ENCODE results near the gene TARBP2. TPM values are rescaled to one million over a fixed set of nuclear protein-coding genes. Genes with fewer than 3 reads are reported as not detected.
"Not testable (repeated sequence)": the region's sequence is repeated elsewhere in the genome, so short reads cannot be mapped to it uniquely, and the experiment has no call there.

TARBP2 gene
- total RNA-seq, 1 experiment from 2014 or later: 20.7 TPM

DNA sequence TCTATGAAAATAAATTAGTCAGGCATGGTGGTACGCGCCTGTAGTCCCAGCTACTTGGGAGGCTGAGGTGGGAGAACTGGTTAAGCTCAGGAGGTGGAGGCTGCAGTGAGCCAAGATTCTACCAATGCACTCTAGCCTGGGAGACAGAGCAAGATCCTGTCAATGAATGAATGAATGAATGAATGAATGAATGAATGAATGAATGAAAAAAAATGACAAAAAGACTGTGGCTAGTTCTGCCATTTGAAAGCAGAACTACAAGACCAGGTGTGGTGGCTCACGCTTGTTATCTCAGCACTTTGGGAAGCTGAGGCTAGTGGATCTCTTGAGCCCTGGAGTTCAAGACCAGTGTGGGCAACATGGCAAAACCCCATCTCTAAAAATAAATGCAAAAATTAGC lies 38.4 kb downstream of the TARBP2 start:
- no peak for DNase-seq
- no peaks in the 10 kb centered on the region for H3K27me3 Mint-ChIP-seq (ENCODE audit: unreplicated experiment)
- no peaks in the 10 kb centered on the region for H3K9me3 Mint-ChIP-seq (ENCODE audit: low read depth, unreplicated experiment)
- H3K27ac Mint-ChIP-seq (ENCODE audit: unreplicated experiment): no peak overlapping the region
- TF ChIP-seq, protein P1, sequence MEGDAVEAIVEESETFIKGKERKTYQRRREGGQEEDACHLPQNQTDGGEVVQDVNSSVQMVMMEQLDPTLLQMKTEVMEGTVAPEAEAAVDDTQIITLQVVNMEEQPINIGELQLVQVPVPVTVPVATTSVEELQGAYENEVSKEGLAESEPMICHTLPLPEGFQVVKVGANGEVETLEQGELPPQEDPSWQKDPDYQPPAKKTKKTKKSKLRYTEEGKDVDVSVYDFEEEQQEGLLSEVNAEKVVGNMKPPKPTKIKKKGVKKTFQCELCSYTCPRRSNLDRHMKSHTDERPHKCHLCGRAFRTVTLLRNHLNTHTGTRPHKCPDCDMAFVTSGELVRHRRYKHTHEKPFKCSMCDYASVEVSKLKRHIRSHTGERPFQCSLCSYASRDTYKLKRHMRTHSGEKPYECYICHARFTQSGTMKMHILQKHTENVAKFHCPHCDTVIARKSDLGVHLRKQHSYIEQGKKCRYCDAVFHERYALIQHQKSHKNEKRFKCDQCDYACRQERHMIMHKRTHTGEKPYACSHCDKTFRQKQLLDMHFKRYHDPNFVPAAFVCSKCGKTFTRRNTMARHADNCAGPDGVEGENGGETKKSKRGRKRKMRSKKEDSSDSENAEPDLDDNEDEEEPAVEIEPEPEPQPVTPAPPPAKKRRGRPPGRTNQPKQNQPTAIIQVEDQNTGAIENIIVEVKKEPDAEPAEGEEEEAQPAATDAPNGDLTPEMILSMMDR (IDR thresholded peaks at IDR 0.05; ENCODE audit: unreplicated experiment): no peak
- no TSS peak for BruUV-seq (replicated peaks)
- no peaks in the 10 kb centered on the region for H3K4me1 Mint-ChIP-seq (ENCODE audit: low read depth, unreplicated experiment)
- no peak overlapping the region for H3K4me3 Mint-ChIP-seq (ENCODE audit: low read depth, unreplicated experiment)
- H3K36me3 Mint-ChIP-seq (ENCODE audit: insufficient read depth, unreplicated experiment): peaks cover 15% of the 10 kb centered on the region
- intact Hi-C loops (cut with micrococcal nuclease; ENCODE audit: unreplicated experiment): no loop called here
- CTCF ChIA-PET: interaction anchor here (1.1 kb wide), 1 partner anchor 119 kb away, joined by 3 read pairs; no protein-coding TSS in a partner anchor

DNA sequence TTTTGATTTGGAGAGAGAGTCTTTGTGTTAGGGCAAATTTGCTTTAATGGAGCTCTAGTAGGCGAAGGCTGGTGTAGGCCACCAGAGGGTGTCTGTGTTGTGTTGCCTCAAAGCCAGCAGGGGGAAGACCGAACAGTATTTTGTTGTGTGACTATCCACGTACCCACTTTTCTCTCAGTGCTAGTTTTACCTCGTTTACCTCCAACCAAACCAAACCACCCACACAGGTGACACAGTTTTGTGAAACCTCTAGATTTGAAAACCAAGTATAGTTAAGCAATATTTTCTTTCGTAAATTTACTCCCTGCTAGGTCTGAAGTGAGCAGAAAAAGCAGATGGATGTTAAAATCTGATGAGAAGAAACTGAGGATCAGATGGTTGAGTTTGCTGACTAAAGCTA lies 42.5 kb downstream of the TARBP2 start:
- TF ChIP-seq, protein P1 (IDR thresholded peaks at IDR 0.05; ENCODE audit: unreplicated experiment): peak; percentile 25
- CTCF ChIA-PET: interaction anchor here (0.6 to 1.7 kb wide), 5 partner anchors 18 to 134 kb away, joined by 3 to 23 read pairs (median 3); partner anchors contain the start of genes ATF7 and ATP5MC2
- Mint-ChIP-seq H3K27ac (ENCODE audit: unreplicated experiment) (no peak overlapping the region), H3K36me3 (ENCODE audit: insufficient read depth, unreplicated experiment) (no peaks in the 10 kb centered on the region), H3K9me3 (ENCODE audit: low read depth, unreplicated experiment) (no peaks in the 10 kb centered on the region), H3K27me3 (ENCODE audit: unreplicated experiment) (no peaks in the 10 kb centered on the region), H3K4me1 (ENCODE audit: low read depth, unreplicated experiment) (no peaks in the 10 kb centered on the region), H3K4me3 (ENCODE audit: low read depth, unreplicated experiment) (no peak overlapping the region)
- intact Hi-C loops (cut with micrococcal nuclease; ENCODE audit: unreplicated experiment): loop anchor here (1.0 to 10.0 kb wide), 2 partner anchors 61 to 133 kb away; partner anchors contain the start of gene ATP5MC2
- DNase-seq: peak; percentile 40
- BruUV-seq (replicated peaks): no TSS peak

DNA sequence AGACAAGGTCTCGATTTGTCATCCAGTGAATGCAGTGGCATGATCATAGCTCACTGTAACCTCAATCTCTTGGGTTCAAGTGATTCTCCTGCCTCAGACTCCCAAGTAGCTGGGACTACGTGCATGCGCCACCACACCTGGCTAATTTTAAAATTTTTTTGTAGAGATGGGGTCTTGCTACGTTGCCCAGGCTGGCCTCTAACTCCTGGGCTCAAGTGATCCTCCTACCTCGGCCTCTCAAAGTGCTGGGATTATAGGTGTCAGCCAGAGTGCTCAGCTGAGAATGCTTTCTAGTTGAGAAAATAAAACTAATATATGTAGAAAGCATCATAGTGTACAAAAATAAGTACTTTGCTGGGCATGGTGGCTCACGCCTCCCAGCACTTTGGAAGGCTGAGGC lies 47.3 kb downstream of the TARBP2 start:
- intact Hi-C loops (cut with micrococcal nuclease; ENCODE audit: unreplicated experiment): loop anchor here (10.0 kb wide), 1 partner anchor 56 kb away; no protein-coding TSS in a partner anchor
- not testable (repeated sequence) for H3K9me3 Mint-ChIP-seq (ENCODE audit: low read depth, unreplicated experiment); H3K4me1 Mint-ChIP-seq (ENCODE audit: low read depth, unreplicated experiment)

DNA sequence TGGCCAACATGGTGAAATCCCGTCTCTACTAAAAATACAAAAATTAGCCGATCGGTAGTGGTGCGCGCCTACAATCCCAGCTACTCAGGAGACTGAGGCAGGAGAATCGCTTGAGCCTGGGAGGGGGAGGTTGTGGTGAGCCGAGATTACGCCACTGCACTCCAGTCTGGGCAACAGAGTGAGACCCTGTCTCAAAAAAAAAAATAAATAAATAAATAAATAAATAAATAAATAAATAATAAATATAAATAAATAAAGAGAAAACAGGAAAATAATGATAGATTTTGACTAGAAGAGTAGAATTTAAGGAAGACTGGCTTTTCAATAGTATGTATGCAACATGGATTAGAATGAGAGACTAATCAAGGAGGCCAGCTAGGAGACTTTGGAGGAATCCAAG lies 49.0 kb downstream of the TARBP2 start:
- H3K4me3 Mint-ChIP-seq (ENCODE audit: low read depth, unreplicated experiment); H3K36me3 Mint-ChIP-seq (ENCODE audit: insufficient read depth, unreplicated experiment); H3K27ac Mint-ChIP-seq (ENCODE audit: unreplicated experiment); CTCF ChIA-PET; H3K9me3 Mint-ChIP-seq (ENCODE audit: low read depth, unreplicated experiment); intact Hi-C loops (cut with micrococcal nuclease; ENCODE audit: unreplicated experiment); DNase-seq; H3K27me3 Mint-ChIP-seq (ENCODE audit: unreplicated experiment); H3K4me1 Mint-ChIP-seq (ENCODE audit: low read depth, unreplicated experiment); BruUV-seq (replicated peaks): not testable (repeated sequence)

More for the DNA sequence above, 47.3 kb downstream of the TARBP2 start:
- CTCF ChIA-PET: interaction anchor here (0.6 kb wide), 1 partner anchor 250 kb away, joined by 3 read pairs; no protein-coding TSS in a partner anchor
- not testable (repeated sequence) for H3K36me3 Mint-ChIP-seq (ENCODE audit: insufficient read depth, unreplicated experiment); H3K27ac Mint-ChIP-seq (ENCODE audit: unreplicated experiment); DNase-seq; H3K4me3 Mint-ChIP-seq (ENCODE audit: low read depth, unreplicated experiment); H3K27me3 Mint-ChIP-seq (ENCODE audit: unreplicated experiment); BruUV-seq (replicated peaks)

DNA sequence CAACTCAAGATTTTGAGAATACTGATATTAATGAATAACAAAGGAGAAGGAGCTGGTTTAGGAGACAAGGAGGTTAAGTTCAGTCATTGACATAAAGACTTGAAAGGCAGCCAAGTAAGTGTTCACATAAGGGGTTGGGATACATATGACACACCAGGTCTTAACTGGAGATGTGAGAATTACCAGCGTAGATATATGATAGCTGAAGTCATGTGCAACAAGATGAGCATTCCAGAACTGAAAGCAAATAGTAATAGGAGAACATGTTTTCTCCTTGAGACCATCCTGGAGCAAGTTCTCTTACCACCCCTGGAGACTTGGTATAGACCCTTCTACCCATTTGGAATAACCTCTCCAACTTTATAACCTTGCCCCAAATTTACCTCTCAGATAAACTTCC lies 49.5 kb downstream of the TARBP2 start:
- intact Hi-C loops (cut with micrococcal nuclease; ENCODE audit: unreplicated experiment): no loop called here
- Mint-ChIP-seq H3K27me3 (ENCODE audit: unreplicated experiment) (no peaks in the 10 kb centered on the region), H3K36me3 (ENCODE audit: insufficient read depth, unreplicated experiment) (no peaks in the 10 kb centered on the region), H3K4me1 (ENCODE audit: low read depth, unreplicated experiment) (peaks cover 9% of the 10 kb centered on the region), H3K4me3 (ENCODE audit: low read depth, unreplicated experiment) (no peak overlapping the region), H3K27ac (ENCODE audit: unreplicated experiment) (no peak overlapping the region), H3K9me3 (ENCODE audit: low read depth, unreplicated experiment) (no peaks in the 10 kb centered on the region)
- TF ChIP-seq, protein P1 (IDR thresholded peaks at IDR 0.05; ENCODE audit: unreplicated experiment): no peak
- DNase-seq: no peak
- CTCF ChIA-PET: no interaction called here
- BruUV-seq (replicated peaks): no TSS peak
